Fibroblast of the aortic adventitia (primary cell): ENCODE results near the gene MEIS3. TPM values are rescaled to one million over a fixed set of nuclear protein-coding genes. Genes with fewer than 3 reads are reported as not detected.

Experiments
- DNase-seq: peaks from one replicate; pipeline ENCODE4 v3.0.0-alpha.2; 2010; ENCODE audit warnings: low read depth
- H3K4me3 ChIP-seq: 2 replicates; pipeline ENCODE4 v1.5.1; 2011; ENCODE audit warnings: low read depth, mild to moderate bottlenecking, control low read depth, low read length, moderate library complexity
- CTCF ChIP-seq: IDR thresholded peaks from 2 replicates; pipeline ENCODE4 v1.5.1; 2011; ENCODE audit warnings: mild to moderate bottlenecking, low read length, control low read depth, inconsistent platforms; ENCODE audit not compliant: insufficient read depth
- total RNA-seq: library from RNA; depleted of rRNA; stranded (reverse); fragments of >200 nt; gene quantifications from 2 replicates; pipeline ENCODE4 v1.2.3, GENCODE V29; 2012; ENCODE audit warnings: low replicate concordance

MEIS3 gene
- total RNA-seq, 1 donor, result 14.5 TPM

GRCh38 chr19:47421844-47422395 lies 2.6 kb upstream of the MEIS3 start:
- TF ChIP-seq CTCF, result no peak
- DNase-seq, result no peak
- H3K4me3 ChIP-seq, result no peak overlapping the region

GRCh38 chr19:47421244-47421786 lies 2.0 kb upstream of the MEIS3 start:
- no peak for DNase-seq
- TF ChIP-seq CTCF, result no peak
- no peak overlapping the region for H3K4me3 ChIP-seq

GRCh38 chr19:47419789-47420188 lies 462 bp upstream of the MEIS3 start:
- no peak for TF ChIP-seq CTCF
- DNase-seq, result no peak
- no peak overlapping the region for H3K4me3 ChIP-seq

GRCh38 chr19:47418692-47419029 lies 666 bp downstream of the MEIS3 start:
- H3K4me3 ChIP-seq, result peak overlapping the region; percentile 70
- DNase-seq, result no peak
- no peak for TF ChIP-seq CTCF

- DNase-seq, result peak; percentile 16
- no peak for TF ChIP-seq CTCF
Measured at GRCh38 chr19:47417746-47418691, 1.3 kb downstream of the MEIS3 start.

GRCh38 chr19:47417107-47417745 lies 2.1 kb downstream of the MEIS3 start:
- H3K4me3 ChIP-seq, result peak overlapping the region; percentile 70
- no peak for DNase-seq
- no peak for TF ChIP-seq CTCF

More at GRCh38 chr19:47417746-47418691, 1.3 kb downstream of the MEIS3 start:
- peak overlapping the region; percentile 70 for H3K4me3 ChIP-seq
